HG02623 (cell line): ENCODE measurements around the gene EDRF1.
"Not testable (repeated sequence)": the region's sequence is repeated elsewhere in the genome, so short reads cannot be mapped to it uniquely, and the experiment has no call there.

ENCODE experiments used
- ATAC-seq: cut with Tn5 transposase; IDR thresholded peaks from one replicate; pipeline ENCODE4 v1.9.1; 2021; ENCODE audit warnings: moderate library complexity; ENCODE audit not compliant: unreplicated experiment

EDRF1 gene

GRCh38 chr10:125707541-125708468 lies 11.7 kb upstream of the EDRF1 start:
- ATAC-seq: peak; percentile 56

- ATAC-seq: peak; percentile 37
Observed at GRCh38 chr10:125708971-125709503, 10.5 kb upstream of the EDRF1 start.

GRCh38 chr10:125709553-125710474 lies 9.7 kb upstream of the EDRF1 start:
- no peak for ATAC-seq

GRCh38 chr10:125711110-125711750 lies 8.3 kb upstream of the EDRF1 start:
- no peak for ATAC-seq

GRCh38 chr10:125714728-125715127 lies 4.8 kb upstream of the EDRF1 start:
- ATAC-seq: not testable (repeated sequence)

- no peak for ATAC-seq
Observed at GRCh38 chr10:125720002-125720382, 483 bp downstream of the EDRF1 start.

- peak; percentile 38 for ATAC-seq
Observed at GRCh38 chr10:125721035-125721434, 1.5 kb downstream of the EDRF1 start.

GRCh38 chr10:125722811-125723210 lies 3.3 kb downstream of the EDRF1 start:
- no peak for ATAC-seq

GRCh38 chr10:125726914-125727313 lies 7.4 kb downstream of the EDRF1 start:
- no peak for ATAC-seq

- ATAC-seq: no peak
Observed at GRCh38 chr10:125727436-125727835, 7.9 kb downstream of the EDRF1 start.

GRCh38 chr10:125734148-125734547 lies 14.6 kb downstream of the EDRF1 start:
- no peak for ATAC-seq

- no peak for ATAC-seq
Observed at GRCh38 chr10:125734823-125735222, 15.3 kb downstream of the EDRF1 start.

- no peak for ATAC-seq
Observed at GRCh38 chr10:125738206-125738605, 18.7 kb downstream of the EDRF1 start.

GRCh38 chr10:125739994-125740679 lies 20.6 kb downstream of the EDRF1 start:
- no peak for ATAC-seq

GRCh38 chr10:125742465-125742864 lies 23.0 kb downstream of the EDRF1 start:
- no peak for ATAC-seq

- no peak for ATAC-seq
Observed at GRCh38 chr10:125744909-125745308, 25.4 kb downstream of the EDRF1 start.

- no peak for ATAC-seq
Observed at GRCh38 chr10:125747417-125747816, 27.9 kb downstream of the EDRF1 start.

- ATAC-seq: no peak
Observed at GRCh38 chr10:125756196-125756595, 36.7 kb downstream of the EDRF1 start.

GRCh38 chr10:125756853-125757487 lies 37.5 kb downstream of the EDRF1 start:
- no peak for ATAC-seq

GRCh38 chr10:125757742-125758141 lies 38.2 kb downstream of the EDRF1 start:
- ATAC-seq: no peak
